ENCODE results near the gene COP1.
"Not testable (repeated sequence)": the region's sequence is repeated elsewhere in the genome, so short reads cannot be mapped to it uniquely, and the experiment has no call there.

Gene COP1
- 54.3 to 63.1 (median 56.9) reads per million in 3 donors for total RNA-seq

DNA sequence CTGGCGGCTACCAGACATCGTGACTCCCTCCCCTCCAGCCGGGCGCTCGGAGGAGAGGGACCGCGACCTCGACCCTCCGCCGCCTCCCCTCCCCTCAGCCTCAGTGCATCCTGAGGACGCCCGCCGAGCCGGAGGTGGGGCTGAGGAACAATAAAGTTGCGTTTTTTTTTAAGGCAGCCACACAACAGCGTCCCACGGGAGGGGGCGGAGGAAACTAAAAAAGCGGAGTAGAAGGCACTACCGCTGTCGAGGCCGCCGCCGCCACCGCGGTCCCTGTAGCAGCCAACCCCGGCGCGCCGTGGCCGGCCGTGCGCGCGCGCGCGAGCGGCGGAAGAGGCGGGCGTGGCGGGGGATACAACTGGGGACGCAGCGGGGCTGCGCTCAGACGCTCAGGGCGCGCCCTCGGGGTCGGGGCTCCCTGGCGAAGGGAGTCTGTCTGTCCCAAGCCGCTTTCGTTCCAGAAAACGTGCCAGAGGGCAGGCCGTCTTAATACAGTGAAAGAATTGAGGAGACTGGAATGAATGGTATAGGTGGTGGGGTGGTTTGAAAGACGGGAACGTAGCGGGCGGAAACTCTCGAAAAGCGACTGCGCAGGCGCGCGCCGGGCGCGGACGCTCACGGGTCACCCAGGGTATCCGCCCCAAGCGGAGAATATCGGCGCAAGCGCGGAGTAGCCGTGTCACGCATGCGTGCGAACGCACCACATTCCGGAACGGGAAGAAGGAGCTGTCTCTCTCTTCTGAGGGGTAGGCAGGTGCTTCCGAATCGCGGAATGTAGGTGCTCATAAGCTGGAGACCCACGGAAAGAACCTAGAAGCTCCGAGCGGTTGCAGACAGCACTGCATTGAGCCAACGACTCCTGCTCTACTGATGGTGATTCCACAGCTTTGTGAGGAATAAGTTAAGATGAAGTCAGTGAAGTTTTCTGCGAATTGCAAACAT is at the start of gene COP1:
Gene COP1, minus strand, starts transcription at position 326 of the 942 bp plus-strand sequence. Its CDS starts 308 bp downstream, at position 18.
- H3K4me3 ChIP-seq (ENCODE audit: insufficient read depth, low read depth, low read length, poor library complexity, severe bottlenecking) = peak within 1 kb of the TSS; percentile 98
- H3K36me3 ChIP-seq (ENCODE audit: control insufficient read depth, insufficient read depth, low read length) = no peaks in the 10 kb centered on the region
- H3K27me3 ChIP-seq (replicated peaks; ENCODE audit: control insufficient read depth, insufficient read depth, low read length, poor library complexity, severe bottlenecking) = no peaks in the 10 kb centered on the region
- H3K27ac ChIP-seq (ENCODE audit: insufficient read depth, low read length, poor library complexity, severe bottlenecking) = peak within 1 kb of the TSS; percentile 90
- DNase-seq = peak; percentile 96 to 97 (median 97)
- H3K4me1 ChIP-seq (ENCODE audit: control insufficient read depth, insufficient read depth, low read length, poor library complexity, severe bottlenecking) = peaks cover 15% of the 10 kb centered on the region
- no peaks in the 10 kb centered on the region for H3K9me3 ChIP-seq (ENCODE audit: control insufficient read depth, low read length)

DNA sequence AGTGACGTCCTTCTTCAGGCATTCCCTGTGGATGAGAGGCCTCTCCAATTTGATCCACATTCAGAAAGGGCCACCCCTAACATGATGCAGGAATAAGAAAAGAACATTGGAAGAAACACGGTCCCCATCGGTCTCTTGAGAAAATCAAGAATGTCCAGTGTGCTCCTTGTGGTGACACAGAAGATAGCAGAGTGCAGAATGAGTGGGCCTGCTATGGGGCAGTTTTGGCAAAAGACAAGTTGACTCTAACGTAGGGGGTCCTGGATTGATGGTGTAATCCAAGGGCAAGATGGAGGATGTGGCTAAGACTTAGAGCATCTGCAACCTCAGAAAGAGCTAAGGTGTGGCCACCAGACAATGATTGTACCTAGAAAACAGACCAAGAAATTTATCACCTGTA is 45.1 kb upstream of the COP1 start:
- no peak for DNase-seq
- Histone ChIP-seq H3K27me3 (replicated peaks; ENCODE audit: control insufficient read depth, insufficient read depth, low read length, poor library complexity, severe bottlenecking) (no peaks in the 10 kb centered on the region), H3K4me1 (ENCODE audit: control insufficient read depth, insufficient read depth, low read length, poor library complexity, severe bottlenecking) (no peaks in the 10 kb centered on the region)

DNA sequence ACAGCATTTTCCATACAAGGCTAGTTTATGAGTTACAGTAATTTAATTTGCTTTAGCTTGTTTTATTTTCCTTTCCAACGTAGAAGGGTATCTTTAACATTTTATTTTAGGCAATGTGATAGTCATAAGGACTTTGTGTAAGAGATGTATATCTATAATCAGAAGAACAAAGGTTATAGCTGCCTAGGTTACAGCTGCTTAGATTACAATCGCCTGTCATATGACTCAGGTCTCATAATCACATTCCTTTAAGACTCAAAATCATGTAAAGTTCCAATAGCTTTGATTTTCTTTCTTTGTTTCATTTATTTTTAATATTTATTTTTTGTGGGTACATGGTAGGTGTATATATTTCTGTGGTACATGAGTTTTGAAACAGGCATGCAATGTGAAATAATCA is 37.8 kb upstream of the COP1 start:
- Histone ChIP-seq H3K27ac (ENCODE audit: insufficient read depth, low read length, poor library complexity, severe bottlenecking) (no peak overlapping the region), H3K27me3 (replicated peaks; ENCODE audit: control insufficient read depth, insufficient read depth, low read length, poor library complexity, severe bottlenecking) (no peaks in the 10 kb centered on the region), H3K4me1 (ENCODE audit: control insufficient read depth, insufficient read depth, low read length, poor library complexity, severe bottlenecking) (no peaks in the 10 kb centered on the region), H3K4me3 (ENCODE audit: insufficient read depth, low read depth, low read length, poor library complexity, severe bottlenecking) (no peak overlapping the region), H3K9me3 (ENCODE audit: control insufficient read depth, low read length) (no peaks in the 10 kb centered on the region), H3K36me3 (ENCODE audit: control insufficient read depth, insufficient read depth, low read length) (no peaks in the 10 kb centered on the region)
- DNase-seq = no peak

More for the DNA sequence above, 45.1 kb upstream of the COP1 start:
- no peak overlapping the region for H3K27ac ChIP-seq (ENCODE audit: insufficient read depth, low read length, poor library complexity, severe bottlenecking)
- H3K9me3 ChIP-seq (ENCODE audit: control insufficient read depth, low read length) = no peaks in the 10 kb centered on the region
- H3K4me3 ChIP-seq (ENCODE audit: insufficient read depth, low read depth, low read length, poor library complexity, severe bottlenecking) = no peak overlapping the region
- H3K36me3 ChIP-seq (ENCODE audit: control insufficient read depth, insufficient read depth, low read length) = no peaks in the 10 kb centered on the region

DNA sequence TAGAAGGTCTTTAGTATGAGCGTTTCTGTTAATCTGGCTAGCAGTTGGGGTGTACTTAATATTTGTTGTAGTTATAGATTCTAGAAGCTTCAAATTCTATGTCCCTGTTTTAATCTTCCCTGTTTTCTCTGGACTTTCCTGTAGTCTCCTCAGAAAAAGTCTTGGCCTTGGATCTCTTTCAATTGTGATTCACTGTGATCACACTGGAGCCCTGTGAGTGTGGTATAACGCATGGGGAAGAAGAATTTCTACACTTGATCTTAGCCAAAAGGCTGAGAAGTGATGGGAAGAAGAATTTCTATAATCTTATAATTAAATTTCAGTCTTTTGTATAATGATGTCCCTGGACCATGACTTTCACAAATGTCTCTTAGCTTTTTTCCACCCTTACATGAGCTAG is 36.7 kb upstream of the COP1 start:
- Histone ChIP-seq H3K36me3 (ENCODE audit: control insufficient read depth, insufficient read depth, low read length) (no peaks in the 10 kb centered on the region), H3K27me3 (replicated peaks; ENCODE audit: control insufficient read depth, insufficient read depth, low read length, poor library complexity, severe bottlenecking) (no peaks in the 10 kb centered on the region), H3K9me3 (ENCODE audit: control insufficient read depth, low read length) (no peaks in the 10 kb centered on the region), H3K4me3 (ENCODE audit: insufficient read depth, low read depth, low read length, poor library complexity, severe bottlenecking) (no peak overlapping the region), H3K4me1 (ENCODE audit: control insufficient read depth, insufficient read depth, low read length, poor library complexity, severe bottlenecking) (no peaks in the 10 kb centered on the region), H3K27ac (ENCODE audit: insufficient read depth, low read length, poor library complexity, severe bottlenecking) (no peak overlapping the region)
- no peak for DNase-seq

DNA sequence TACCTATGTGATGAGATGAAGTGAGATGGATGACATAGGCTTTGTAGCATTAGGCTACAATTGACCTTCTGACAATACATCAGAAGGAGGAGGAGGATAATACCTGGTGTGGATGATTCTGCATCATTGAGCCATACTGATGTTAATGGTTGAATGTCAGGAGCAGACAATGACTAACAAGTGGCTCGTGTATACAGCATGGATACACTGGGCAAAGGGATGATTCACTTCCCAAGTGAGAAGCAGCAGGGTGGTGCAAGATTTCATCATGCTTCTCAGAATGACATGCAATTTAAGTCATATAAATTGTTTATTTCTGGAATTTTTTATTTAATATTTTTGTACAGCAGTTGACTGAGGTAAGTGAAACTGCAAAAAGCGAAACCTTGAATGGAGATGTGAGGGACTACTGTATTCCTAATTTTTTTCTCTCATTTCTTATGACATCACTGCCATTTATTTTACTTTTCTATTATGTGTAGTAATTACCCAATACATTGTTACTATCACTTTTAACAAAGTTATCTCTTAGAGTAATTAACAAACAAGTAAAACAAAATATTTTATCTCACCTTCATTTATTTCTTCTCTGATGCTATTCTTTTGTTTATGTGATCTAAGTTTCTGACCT is 34.4 kb upstream of the COP1 start:
- DNase-seq = no peak
- H3K4me1 ChIP-seq (ENCODE audit: control insufficient read depth, insufficient read depth, low read length, poor library complexity, severe bottlenecking) = no peaks in the 10 kb centered on the region
- H3K36me3 ChIP-seq (ENCODE audit: control insufficient read depth, insufficient read depth, low read length) = no peaks in the 10 kb centered on the region
- no peaks in the 10 kb centered on the region for H3K27me3 ChIP-seq (replicated peaks; ENCODE audit: control insufficient read depth, insufficient read depth, low read length, poor library complexity, severe bottlenecking)
- H3K9me3 ChIP-seq (ENCODE audit: control insufficient read depth, low read length) = no peaks in the 10 kb centered on the region
- no peak overlapping the region for H3K4me3 ChIP-seq (ENCODE audit: insufficient read depth, low read depth, low read length, poor library complexity, severe bottlenecking)
- H3K27ac ChIP-seq (ENCODE audit: insufficient read depth, low read length, poor library complexity, severe bottlenecking) = no peak overlapping the region

DNA sequence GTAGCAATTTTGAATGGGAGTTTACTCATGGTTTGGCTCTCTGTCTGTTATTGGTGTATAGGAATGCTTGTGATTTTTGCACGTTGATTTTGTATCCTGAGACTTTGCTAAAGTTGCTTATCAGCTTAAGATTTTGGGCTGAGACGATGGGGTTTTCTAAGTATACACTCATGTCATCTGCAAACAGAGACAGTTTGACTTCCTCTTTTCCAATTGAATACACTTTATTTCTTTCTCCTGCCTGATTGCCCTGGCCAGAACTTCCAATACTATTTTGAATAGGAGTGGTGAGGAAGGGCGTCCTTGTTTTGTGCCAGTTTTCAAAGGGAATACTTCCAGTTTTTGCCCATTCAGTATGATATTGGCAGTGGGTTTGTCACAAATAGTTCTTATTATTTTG is 26.6 kb upstream of the COP1 start:
- not testable (repeated sequence) for DNase-seq; H3K9me3 ChIP-seq (ENCODE audit: control insufficient read depth, low read length)

DNA sequence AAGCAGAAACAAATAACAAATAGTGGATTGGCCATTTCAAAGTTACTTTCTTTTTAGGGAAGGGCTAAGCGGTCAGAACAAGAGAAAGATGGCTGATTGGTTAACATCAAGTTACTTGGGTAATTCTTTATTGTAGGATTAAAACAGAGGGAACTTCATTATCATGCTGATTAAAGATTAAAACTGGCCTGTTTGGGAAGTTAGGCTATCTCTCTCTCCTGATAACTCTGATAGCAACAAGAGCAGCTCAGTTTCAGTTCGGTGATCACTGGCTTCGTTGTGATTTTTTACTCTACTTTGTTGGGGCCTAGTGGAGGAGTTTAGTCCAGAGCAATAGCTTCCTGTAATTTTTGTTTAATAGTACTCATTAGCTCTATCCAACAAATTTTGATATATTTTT is 20.5 kb upstream of the COP1 start:
- no peak overlapping the region for H3K27ac ChIP-seq (ENCODE audit: insufficient read depth, low read length, poor library complexity, severe bottlenecking)
- no peak overlapping the region for H3K4me3 ChIP-seq (ENCODE audit: insufficient read depth, low read depth, low read length, poor library complexity, severe bottlenecking)
- H3K9me3 ChIP-seq (ENCODE audit: control insufficient read depth, low read length) = no peaks in the 10 kb centered on the region
- no peaks in the 10 kb centered on the region for H3K4me1 ChIP-seq (ENCODE audit: control insufficient read depth, insufficient read depth, low read length, poor library complexity, severe bottlenecking)
- no peaks in the 10 kb centered on the region for H3K27me3 ChIP-seq (replicated peaks; ENCODE audit: control insufficient read depth, insufficient read depth, low read length, poor library complexity, severe bottlenecking)
- DNase-seq = no peak
- no peaks in the 10 kb centered on the region for H3K36me3 ChIP-seq (ENCODE audit: control insufficient read depth, insufficient read depth, low read length)

More for the DNA sequence above, 26.6 kb upstream of the COP1 start:
- not testable (repeated sequence) for H3K4me3 ChIP-seq (ENCODE audit: insufficient read depth, low read depth, low read length, poor library complexity, severe bottlenecking); H3K4me1 ChIP-seq (ENCODE audit: control insufficient read depth, insufficient read depth, low read length, poor library complexity, severe bottlenecking); H3K27me3 ChIP-seq (replicated peaks; ENCODE audit: control insufficient read depth, insufficient read depth, low read length, poor library complexity, severe bottlenecking); H3K27ac ChIP-seq (ENCODE audit: insufficient read depth, low read length, poor library complexity, severe bottlenecking); H3K36me3 ChIP-seq (ENCODE audit: control insufficient read depth, insufficient read depth, low read length)

DNA sequence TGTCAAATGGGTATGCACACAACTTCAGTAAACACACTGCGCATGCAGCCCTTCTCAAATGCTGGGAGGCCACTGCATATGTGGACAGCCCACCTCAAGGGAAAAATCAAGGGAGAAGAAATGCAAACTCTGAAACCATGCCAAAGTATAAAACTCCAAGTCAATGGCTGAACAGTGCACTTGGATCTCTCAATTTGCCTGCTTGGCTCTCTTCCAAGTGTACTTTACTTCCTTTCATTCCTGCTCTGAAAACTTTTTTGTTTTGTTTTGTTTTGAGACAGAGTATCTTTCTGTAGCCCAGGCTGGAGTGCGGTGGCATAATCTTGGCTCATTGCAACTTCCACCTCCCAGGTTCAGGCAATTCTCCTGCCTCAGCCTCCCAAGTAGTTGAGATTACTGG is 18.8 kb upstream of the COP1 start:
- Histone ChIP-seq H3K27ac (ENCODE audit: insufficient read depth, low read length, poor library complexity, severe bottlenecking) (no peak overlapping the region), H3K27me3 (replicated peaks; ENCODE audit: control insufficient read depth, insufficient read depth, low read length, poor library complexity, severe bottlenecking) (no peaks in the 10 kb centered on the region), H3K4me1 (ENCODE audit: control insufficient read depth, insufficient read depth, low read length, poor library complexity, severe bottlenecking) (no peaks in the 10 kb centered on the region), H3K4me3 (ENCODE audit: insufficient read depth, low read depth, low read length, poor library complexity, severe bottlenecking) (no peak overlapping the region), H3K9me3 (ENCODE audit: control insufficient read depth, low read length) (no peaks in the 10 kb centered on the region), H3K36me3 (ENCODE audit: control insufficient read depth, insufficient read depth, low read length) (no peaks in the 10 kb centered on the region)
- DNase-seq = no peak

DNA sequence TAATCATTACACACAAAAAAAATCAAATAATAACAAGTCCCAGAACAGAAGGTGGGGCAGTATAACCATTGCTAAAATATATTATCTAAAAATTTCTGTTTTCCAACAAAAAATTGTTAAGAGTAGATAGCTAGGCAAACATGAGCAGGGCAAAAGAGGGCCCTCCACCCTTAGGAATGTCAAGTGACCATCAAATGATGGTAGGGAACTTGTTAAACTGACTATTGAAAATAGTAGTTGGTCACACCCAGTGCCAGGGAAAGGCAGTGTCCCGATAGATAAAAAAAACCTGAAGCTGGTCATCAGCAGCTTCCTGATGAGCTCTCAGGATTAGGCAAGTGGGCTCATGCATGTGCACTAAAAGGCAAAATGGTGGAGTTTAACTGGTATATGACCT is 18.4 kb upstream of the COP1 start:
- Histone ChIP-seq H3K36me3 (ENCODE audit: control insufficient read depth, insufficient read depth, low read length) (no peaks in the 10 kb centered on the region), H3K27me3 (replicated peaks; ENCODE audit: control insufficient read depth, insufficient read depth, low read length, poor library complexity, severe bottlenecking) (no peaks in the 10 kb centered on the region), H3K4me3 (ENCODE audit: insufficient read depth, low read depth, low read length, poor library complexity, severe bottlenecking) (no peak overlapping the region), H3K27ac (ENCODE audit: insufficient read depth, low read length, poor library complexity, severe bottlenecking) (no peak overlapping the region), H3K9me3 (ENCODE audit: control insufficient read depth, low read length) (no peaks in the 10 kb centered on the region), H3K4me1 (ENCODE audit: control insufficient read depth, insufficient read depth, low read length, poor library complexity, severe bottlenecking) (no peaks in the 10 kb centered on the region)
- no peak for DNase-seq

DNA sequence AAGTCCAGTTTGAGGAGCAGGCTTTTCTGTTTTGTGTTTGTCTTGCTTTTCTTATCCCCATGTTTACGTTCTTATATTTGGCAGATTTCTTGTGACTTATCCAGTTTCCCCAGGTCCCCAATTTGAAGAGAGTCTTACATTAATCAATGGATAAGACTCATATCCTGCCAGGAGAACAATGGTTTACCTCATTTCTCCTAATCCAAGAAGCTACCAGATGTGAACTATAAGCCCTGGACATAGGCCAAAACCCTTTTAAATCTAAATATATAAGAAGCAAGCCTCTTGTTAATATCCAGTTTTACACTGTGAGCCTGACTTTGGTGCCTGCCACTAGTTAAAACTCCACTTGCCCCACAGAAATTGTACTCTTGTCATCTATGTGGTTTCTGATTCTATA is 15.1 kb upstream of the COP1 start:
- DNase-seq = no peak
- no peaks in the 10 kb centered on the region for H3K9me3 ChIP-seq (ENCODE audit: control insufficient read depth, low read length)
- no peaks in the 10 kb centered on the region for H3K36me3 ChIP-seq (ENCODE audit: control insufficient read depth, insufficient read depth, low read length)
- no peak overlapping the region for H3K27ac ChIP-seq (ENCODE audit: insufficient read depth, low read length, poor library complexity, severe bottlenecking)
- no peaks in the 10 kb centered on the region for H3K4me1 ChIP-seq (ENCODE audit: control insufficient read depth, insufficient read depth, low read length, poor library complexity, severe bottlenecking)
- no peaks in the 10 kb centered on the region for H3K27me3 ChIP-seq (replicated peaks; ENCODE audit: control insufficient read depth, insufficient read depth, low read length, poor library complexity, severe bottlenecking)
- no peak overlapping the region for H3K4me3 ChIP-seq (ENCODE audit: insufficient read depth, low read depth, low read length, poor library complexity, severe bottlenecking)

All from effector memory CD4-positive, alpha-beta T cell (primary cell).